Embryonic facial prominence (tissue), 1 donor: ENCODE results near the gene S100G.
"Not testable (repeated sequence)": the region's sequence is repeated elsewhere in the genome, so short reads cannot be mapped to it uniquely, and the experiment has no call there.

Experiments
- DNase-seq: peaks from one replicate; pipeline ENCODE4 v3.0.0-alpha.2; 2016; ENCODE audit errors: extremely low spot score

The S100G gene, protein sequence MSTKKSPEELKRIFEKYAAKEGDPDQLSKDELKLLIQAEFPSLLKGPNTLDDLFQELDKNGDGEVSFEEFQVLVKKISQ

DNA sequence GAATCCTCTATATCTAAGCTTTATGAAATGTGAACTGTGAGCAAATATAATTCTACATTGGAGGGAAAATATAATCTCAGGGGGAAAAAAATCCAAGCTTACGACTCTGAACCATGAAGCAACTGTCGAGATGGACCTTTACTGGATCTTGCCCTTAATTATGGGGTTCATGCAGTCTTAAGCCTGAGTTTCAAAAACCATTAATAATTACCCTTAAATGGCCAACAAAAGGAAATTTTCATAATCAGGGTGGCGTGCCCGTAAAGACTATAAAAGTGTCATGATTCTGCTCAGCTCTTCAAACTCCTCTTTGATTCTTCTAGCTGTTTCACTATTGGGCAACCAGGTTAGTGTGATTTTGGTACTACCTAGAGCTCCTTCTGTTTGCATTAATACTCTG is at the start of gene S100G:
S100G (plus strand) TSS at position 301 of the 400 bp plus-strand sequence. CDS start 849 bp downstream, outside the sequence.
- DNase-seq: no peak

DNA sequence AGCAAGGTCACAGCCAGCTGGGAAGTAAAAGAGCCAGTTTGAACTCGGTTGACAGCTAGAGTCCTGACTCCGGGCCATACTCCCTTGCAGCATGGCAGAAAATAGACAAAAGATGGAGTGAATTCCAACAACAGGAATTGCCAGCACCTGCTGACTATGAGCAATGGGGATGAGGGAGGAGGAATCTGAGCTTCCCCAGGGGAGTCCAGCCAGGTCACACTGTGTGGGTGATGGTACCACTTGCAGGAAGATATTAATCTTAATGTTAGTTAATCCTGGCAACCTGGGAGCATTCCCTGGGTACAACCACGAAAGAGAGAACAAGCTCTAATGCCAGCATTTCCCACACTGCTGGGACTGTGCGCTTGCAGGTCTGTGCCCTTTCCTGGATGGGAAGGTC is 48.1 kb upstream of the S100G start:
- DNase-seq: no peak

DNA sequence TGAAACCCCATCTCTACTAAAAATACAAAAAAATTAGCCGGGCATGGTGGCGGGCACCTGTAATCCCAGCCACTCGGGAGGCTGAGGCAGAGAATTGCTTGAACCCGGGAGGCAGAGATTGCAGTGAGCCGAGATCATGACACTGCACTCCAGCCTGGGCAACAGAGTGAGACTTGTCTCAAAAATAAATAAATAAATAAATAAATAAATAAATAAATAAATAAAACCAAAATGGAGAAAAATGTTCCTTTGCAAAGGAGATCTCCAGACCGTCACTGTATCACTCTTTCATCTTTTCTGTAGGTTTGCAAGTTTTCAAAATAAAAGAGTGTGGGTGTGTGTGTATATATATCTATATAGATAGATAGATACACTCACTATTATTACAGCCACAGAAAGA is 46.7 kb upstream of the S100G start:
- not testable (repeated sequence) for DNase-seq

DNA sequence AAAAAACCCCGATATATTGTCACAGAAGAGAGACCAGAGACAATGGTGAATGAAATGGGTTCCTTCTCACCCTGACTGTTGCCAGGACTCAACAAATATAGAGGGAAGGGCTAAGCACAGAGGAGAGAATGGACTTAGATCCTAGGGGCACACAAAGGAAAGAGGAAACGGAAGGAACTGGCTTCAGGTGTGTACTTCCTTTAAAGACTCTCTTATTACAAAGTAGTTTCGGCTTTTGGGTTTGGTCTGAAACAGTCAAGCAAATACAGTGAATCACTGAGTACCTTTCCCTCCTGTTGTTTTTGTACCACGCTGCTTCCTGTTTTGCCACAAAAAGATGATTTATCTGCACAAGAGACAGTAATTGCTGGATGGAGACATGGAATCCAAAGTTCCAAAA is 46.1 kb upstream of the S100G start:
- no peak for DNase-seq

DNA sequence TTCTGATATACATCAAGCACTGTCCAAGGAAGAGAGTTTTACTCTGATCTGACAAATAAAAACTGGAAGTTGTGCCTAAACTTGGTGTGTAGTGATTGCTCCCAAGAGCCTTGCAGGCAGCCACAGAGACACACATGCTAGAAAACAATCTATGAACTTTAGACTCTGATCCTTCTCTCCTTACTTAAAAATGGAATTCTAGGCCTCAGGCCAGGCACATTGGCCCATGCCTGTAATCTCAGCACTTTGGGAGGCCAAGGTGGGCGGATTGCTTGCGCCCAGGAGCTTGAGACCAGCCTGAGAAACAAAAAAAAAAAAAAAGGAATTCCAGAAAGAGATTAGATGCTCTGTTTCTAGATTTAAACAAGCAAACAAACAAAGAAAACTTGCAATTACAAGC is 45.6 kb upstream of the S100G start:
- no peak for DNase-seq

DNA sequence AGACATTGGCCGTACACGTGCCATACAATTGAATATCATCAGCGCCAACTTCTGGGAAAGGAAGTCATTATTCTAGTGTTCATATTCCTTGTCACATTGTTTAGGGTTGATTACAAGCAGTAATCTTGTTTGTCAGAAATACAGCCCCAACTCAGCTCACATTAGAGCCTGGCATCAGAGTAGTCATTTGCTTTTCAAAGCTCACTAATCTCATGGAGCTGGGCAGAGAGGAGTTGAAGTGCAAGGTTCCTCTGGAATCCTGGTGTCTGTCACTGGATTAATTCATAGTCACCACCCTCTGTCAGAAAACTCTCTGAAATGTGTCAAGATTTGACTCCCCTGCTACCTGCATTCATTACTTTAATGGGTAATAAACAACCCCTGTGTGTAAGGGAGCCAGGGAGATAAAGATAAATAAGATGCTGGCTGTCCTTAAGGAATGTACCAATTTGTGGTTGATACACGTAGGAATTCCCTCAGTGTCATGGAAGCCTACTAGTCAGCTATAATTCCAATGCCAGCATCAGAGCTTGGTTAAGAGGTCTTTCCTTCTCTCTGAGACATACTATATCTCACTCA is 43.7 kb upstream of the S100G start:
- DNase-seq: no peak

DNA sequence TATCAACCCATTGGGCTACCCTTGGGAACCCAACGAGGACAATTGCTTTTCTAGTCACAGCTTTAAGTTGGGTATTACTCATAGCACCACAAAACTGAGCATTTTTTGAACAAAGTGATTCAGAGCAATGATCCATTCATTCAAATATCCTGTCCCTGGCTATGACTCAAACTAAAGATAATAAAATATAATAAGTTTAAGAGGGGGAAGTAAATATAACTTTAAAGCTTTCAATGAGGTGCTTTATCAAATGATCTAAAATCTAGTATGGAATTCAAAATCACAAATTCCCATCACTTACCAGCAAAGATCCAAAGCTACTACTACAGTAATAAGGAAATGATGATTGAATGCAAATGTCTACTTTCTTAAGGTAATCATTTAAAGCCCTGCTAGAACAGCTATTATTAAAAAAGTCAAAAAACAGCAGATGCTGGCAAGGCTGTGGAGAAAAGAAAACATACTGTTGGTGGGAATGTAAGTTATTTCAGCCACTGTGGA is 39.8 kb upstream of the S100G start:
- no peak for DNase-seq

DNA sequence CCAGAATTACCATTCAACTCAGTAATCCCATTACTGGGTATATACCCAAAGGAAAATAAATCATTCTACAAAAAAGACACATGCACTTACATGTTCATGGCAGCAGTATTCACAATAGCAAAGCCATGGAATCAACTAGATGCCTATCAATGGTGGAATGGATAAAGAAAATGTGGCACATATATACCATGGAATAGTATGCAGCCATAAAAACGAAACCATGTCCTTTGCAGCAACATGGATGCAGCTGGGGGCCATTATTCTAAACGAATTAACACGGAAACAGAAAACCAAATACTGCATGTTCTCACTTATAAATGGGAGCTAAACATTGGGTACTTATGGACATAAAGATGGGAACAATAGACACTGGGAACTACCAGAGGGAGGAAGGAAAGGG is 39.3 kb upstream of the S100G start:
- not testable (repeated sequence) for DNase-seq

DNA sequence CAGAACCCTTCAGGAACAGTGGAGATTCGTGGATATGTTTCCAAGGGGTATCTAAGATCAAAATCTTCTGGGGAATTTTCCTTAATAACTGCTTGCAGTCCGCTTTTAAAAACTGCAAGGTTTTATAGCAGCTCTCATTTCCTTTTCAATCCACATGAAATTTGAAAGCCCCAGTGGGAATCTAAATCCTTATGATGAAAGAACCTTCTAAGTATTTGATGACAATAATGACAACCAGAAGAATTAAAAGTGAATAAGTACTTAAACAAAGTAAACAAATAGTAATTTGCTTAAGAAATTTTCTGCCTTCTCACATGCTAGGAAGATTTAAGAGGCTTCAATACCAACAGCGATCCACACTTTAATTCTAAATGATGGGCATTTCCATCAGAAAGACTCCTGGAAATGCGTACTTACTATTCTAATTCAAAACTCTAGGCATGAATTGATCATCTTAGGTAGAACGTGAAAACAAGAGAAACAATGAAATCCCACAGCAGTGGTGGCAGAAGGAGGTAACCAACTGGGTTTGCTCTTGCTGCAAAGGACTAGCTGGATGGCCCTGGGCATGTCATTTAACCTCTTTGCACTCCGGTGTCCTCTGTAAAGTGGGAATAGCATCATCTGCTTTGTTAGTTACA is 37.6 kb upstream of the S100G start:
- no peak for DNase-seq

DNA sequence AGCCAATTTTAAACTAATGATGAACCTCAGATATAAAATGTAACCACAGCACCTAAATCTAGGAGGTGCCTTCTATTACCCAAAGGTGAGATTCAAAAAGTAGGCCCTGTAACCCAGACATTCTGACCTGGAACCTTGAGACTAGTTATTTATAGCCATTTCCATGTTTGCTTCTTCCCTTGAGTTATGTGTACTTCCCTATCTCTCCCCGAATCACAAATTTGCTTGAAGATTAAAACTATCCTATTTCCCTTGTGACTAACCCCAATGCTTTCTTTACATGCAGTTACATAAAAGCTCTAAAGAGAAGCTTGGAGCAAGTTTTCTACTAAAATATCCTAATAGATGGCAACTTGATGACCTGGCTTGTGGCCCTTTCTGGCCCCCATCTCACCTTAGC is 32.6 kb upstream of the S100G start:
- DNase-seq: no peak

DNA sequence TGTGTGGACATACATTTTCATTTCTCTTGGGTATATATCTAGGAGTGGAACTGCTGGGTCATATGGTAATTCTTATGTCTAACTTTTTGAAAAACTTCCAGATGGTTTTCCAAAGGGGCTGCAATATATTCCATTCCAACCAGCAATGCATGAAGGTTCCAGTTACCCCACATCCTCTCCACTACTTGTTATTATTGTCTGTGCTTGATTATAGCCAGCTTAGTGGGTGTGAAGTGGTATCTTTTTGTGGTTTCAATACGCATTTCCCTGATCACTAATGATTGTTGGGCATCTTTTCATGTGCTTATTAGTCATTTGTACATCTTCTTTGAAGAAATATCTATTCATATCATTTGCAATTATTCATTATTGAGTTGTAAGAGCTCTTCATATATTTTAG is 31.5 kb upstream of the S100G start:
- no peak for DNase-seq

DNA sequence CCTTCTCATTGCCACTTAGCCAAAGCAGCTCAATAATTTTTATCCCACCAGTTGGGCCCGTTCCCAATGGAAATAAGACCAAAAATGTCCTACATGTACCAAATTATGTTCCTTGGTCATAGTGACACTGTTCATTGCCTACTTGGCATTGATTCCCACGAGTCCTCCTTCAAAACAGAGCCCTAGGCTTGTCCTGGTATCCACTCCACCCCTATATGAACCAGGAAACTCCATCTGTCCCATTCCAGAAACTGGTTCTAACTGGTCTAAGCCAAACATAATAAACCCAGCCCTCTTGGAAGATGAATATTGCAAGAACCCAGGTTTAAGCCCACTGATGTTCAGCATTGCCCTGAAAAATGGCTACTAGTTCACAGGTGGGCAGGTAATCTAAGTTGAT is 30.9 kb upstream of the S100G start:
- DNase-seq: no peak

DNA sequence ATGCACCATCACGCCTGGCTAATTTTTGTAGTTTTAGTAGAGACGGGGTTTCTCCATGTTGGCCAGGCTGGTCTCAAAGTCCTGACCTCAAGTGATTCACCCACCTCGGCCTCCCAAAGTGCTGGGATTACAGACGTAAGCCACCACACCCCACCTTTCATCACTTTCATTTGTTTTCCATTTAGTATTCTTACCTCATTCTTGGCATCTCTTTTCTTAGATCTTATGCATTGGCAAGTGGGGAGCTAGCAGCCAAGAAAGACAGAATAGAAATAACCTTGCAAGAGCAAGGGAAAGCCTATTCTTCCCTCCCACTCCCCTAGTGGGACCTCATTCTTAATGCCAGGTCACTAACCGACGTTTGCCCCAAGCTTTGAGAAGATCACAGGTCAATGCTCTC is 21.4 kb upstream of the S100G start:
- not testable (repeated sequence) for DNase-seq

DNA sequence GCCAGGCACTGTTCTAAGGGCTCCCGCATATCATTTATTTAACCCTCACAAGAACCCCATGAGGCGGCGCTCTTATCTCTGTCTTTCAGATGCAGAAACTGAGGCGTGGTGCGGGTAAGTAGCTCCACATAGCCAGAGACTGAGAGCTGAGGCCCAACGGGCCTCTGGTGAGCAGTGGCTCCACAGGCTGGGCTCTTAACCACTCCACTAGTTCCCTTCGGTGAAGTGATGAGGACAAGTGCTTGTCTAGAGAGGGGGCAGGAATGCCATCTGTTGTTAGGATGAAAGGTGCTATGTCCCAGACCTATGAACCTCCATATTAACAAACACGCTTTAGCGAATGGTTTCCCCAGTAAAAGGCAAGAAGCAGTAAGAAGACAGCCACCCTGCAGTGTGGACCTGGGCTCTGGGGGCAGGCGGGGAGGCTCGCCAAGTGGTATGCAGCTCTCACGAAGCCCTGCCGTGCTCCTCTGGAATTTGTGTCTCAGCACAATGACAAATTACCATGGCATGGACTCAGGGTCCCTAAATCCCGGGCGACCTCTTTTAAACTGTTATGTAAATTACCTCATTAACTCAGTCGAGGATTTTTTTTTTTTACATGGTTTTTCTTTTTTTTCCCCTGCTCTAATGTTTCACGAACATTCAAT is 20.9 kb upstream of the S100G start:
- no peak for DNase-seq

DNA sequence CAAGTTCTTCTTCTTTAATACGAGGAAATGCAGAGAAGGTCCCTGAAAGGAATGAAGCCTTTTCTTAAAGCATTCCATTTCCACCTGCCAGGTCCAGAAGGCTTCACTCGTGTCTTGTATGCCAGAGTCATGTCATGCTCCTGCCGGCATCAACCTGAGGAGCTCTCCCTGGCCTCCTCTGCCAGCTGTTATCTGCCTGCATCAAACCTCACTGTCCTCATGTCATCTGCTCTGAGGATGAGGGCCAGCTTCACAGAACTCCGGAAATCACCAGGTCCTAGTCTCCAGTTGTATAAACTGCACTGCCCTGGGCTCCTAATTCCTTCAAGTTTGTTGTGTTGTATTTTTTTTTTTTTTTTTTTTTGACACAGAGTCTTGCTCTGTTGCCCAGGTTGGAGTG is 20.0 kb upstream of the S100G start:
- DNase-seq: no peak

DNA sequence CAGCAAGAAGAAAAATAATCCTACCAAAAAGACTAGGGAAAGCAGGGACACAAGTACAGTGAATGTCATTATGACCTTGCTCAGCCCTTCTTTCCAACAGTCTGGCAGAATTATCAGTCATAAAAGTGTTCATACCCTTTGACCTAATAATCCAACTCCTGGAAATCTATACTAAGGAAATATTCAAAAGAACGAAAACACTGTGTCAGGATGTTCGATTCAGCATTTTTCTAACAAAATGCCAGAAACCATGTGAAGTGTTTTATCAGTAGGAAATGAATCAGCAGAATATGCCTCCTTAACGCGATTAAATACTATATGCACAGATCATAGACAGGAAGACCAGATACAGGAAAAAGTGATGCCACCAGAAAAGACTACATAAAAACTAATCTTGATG is 16.2 kb upstream of the S100G start:
- no peak for DNase-seq

DNA sequence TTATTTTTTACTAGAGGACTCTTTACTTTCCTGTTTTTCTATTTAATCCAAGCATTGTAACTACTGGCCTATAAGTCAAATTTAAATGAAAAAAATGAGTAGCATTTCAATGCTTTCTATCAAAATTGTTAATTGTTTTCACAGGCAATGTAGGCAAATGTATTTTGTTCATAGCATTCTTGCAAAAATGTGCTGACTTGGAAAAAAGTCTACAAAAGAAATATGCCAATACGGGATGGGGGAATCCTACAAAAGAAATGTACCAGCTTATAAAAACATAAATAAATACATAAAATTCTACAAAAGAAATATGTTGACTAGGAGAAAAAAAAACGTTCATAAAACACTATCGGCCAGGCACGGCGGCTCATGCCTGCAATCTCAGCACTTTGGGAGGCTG is 14.9 kb upstream of the S100G start:
- DNase-seq: no peak

DNA sequence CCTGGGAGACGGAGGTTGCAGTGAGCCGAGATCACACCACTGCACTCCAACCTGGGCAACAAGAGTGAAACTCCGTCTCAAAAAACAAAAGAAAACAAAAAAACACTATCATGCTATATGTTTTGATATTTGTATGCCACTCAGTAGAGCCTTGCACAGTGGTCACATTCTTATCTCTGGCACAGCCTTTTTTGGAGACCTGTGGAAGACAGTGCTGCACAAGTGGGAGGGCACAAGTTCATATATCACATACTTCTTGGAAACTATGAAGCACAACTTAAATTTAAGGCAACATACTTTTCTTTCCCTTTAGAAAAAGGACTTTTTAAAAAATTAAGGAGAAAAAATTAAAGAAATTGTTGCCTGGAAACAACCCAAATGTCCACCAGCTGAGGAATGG is 14.4 kb upstream of the S100G start:
- no peak for DNase-seq

DNA sequence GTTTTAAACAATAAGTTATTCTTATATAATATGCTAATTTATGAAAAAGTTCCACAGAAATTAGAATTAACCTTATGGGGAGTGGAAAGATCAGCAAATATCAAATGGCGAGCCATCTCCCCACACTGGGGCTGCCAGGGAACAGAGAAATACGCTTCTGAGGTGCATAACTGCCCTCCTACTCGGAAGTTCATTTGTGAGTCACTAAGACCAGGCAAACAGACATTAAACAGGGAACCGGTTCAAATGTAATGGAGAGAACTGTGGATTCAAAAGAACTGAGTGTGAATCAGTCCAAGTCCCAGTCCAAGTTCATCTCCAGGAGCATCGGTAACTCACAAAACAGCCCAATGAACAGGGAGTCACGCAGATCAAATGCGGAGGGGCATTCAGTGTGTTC is 11.4 kb upstream of the S100G start:
- DNase-seq: no peak

DNA sequence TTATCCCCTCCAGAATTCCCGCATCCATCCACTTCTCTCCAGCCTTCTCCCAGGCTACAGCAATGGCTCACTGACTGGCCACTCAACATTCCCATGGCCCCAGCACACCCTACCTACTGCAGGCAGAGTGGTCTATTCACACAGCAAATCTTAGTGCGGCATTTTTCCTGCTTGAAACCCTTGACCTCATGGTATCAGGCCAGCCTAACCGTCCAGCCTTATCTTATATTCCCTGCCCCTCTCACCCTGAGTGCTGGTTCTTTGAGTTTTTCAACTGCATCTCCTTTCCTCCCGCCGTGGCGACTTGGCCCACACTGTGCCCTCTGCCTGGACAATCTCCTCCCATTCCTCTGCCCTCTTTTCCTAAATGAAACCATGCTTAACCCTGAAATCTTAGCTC is 10.0 kb upstream of the S100G start:
- DNase-seq: no peak

DNA sequence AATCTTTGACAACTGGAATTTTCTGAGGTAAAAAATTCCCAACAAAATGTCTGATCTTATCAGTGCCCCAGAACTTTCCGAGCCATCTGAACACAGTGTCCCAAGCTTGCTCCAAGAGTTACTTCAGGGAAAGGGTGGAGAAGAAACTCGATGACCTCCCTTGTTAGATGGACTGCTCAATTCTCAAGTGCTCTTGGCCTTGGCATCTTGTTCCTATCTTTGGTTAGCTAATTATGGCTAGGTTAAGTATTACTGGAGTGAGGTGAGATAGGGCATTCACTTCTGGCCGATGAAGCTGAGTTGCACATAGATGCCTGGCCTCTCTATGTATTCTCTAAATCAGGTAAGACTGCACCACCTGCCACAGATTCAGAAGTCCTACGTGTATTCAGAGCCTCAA is 9.1 kb upstream of the S100G start:
- DNase-seq: no peak

DNA sequence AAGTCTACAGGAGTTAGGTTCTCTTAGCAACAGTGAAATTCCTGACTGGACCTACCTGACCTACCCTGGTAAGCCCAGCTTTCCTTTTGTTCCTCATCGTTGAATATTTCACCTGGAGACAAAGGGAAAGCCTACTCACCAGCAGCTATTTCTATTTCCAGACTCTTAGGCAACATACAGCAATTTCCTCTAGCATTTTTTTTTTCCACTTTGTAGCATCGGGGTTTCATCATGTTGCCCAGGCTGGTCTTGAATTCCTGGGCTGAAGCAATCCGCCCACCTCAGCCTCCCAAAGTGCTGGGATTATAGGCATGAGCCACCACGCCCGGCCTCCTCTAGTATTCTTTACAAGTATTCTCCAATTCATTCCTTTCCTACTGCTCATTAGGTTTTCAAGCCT is 6.8 kb upstream of the S100G start:
- DNase-seq: no peak
